ENCODE measurements around the gene IFNA5.

IFNA5 gene

GRCh38 chr9:21305213-21305612 is at the start of gene IFNA5:
Gene IFNA5, minus strand, starts transcription at chr9:21305313. Its CDS starts 57 bp downstream, at chr9:21305256.
- H3K27ac ChIP-seq = no peak within 1 kb of the TSS
- no peak within 1 kb of the TSS for H3K4me3 ChIP-seq (ENCODE audit: low read depth in 1 of 2, low read length in 1 of 2)
- H3K9me3 ChIP-seq = no peaks in the 10 kb centered on the region
- H3K36me3 ChIP-seq = no peaks in the 10 kb centered on the region
- H3K27me3 ChIP-seq = no peaks in the 10 kb centered on the region
- TF ChIP-seq CTCF (IDR thresholded peaks at IDR 0.05) = no peak
- no peaks in the 10 kb centered on the region for H3K4me1 ChIP-seq (ENCODE audit: control insufficient read depth in 1 of 2, insufficient read depth in 1 of 2, low read depth in 1 of 2, low read length in 1 of 2)

- Histone ChIP-seq H3K36me3 (no peaks in the 10 kb centered on the region), H3K27ac (no peak within 1 kb of the TSS), H3K27me3 (peaks cover 7% of the 10 kb centered on the region), H3K4me1 (ENCODE audit: control insufficient read depth in 1 of 2, insufficient read depth in 1 of 2, low read depth in 1 of 2, low read length in 1 of 2) (no peaks in the 10 kb centered on the region), H3K9me3 (no peaks in the 10 kb centered on the region), H3K4me3 (ENCODE audit: low read depth in 1 of 2, low read length in 1 of 2) (no peak within 1 kb of the TSS)
- no peak for TF ChIP-seq CTCF (IDR thresholded peaks at IDR 0.05)
These were observed 45.7 kb upstream of the IFNA5 start, which contains the start of gene IFNA6 for GRCh38 chr9:21350787-21351186. Gene IFNA6, minus strand, starts transcription at chr9:21350887. Its CDS starts 0 bp downstream, at chr9:21350887.

GRCh38 chr9:21348430-21348970 is 43.4 kb upstream of the IFNA5 start:
- no peak overlapping the region for H3K27ac ChIP-seq
- H3K4me1 ChIP-seq (ENCODE audit: control insufficient read depth in 1 of 2, insufficient read depth in 1 of 2, low read depth in 1 of 2, low read length in 1 of 2) = no peaks in the 10 kb centered on the region
- no peaks in the 10 kb centered on the region for H3K36me3 ChIP-seq
- H3K4me3 ChIP-seq (ENCODE audit: low read depth in 1 of 2, low read length in 1 of 2) = no peak overlapping the region
- peaks cover 7% of the 10 kb centered on the region for H3K27me3 ChIP-seq
- no peaks in the 10 kb centered on the region for H3K9me3 ChIP-seq
- no peak for TF ChIP-seq CTCF (IDR thresholded peaks at IDR 0.05)

- no peak overlapping the region for H3K4me3 ChIP-seq (ENCODE audit: low read depth in 1 of 2, low read length in 1 of 2)
- H3K9me3 ChIP-seq = no peaks in the 10 kb centered on the region
- no peak for TF ChIP-seq CTCF (IDR thresholded peaks at IDR 0.05)
- peaks cover 0 to 4% of the 10 kb centered on the region in 2 experiments for H3K4me1 ChIP-seq (ENCODE audit: control insufficient read depth in 1 of 2, insufficient read depth in 1 of 2, low read depth in 1 of 2, low read length in 1 of 2)
- no peaks in the 10 kb centered on the region for H3K36me3 ChIP-seq
- peaks cover 6% of the 10 kb centered on the region for H3K27me3 ChIP-seq
- no peak overlapping the region for H3K27ac ChIP-seq
These were observed 35.6 kb upstream of the IFNA5 start for GRCh38 chr9:21340735-21341134.

GRCh38 chr9:21336457-21336856 is 31.3 kb upstream of the IFNA5 start:
- TF ChIP-seq CTCF (IDR thresholded peaks at IDR 0.05) = no peak

More at GRCh38 chr9:21336457-21336856, 31.3 kb upstream of the IFNA5 start:
- Histone ChIP-seq H3K36me3 (peaks cover 6% of the 10 kb centered on the region), H3K27me3 (peaks cover 6% of the 10 kb centered on the region), H3K27ac (no peak overlapping the region), H3K4me3 (ENCODE audit: low read depth in 1 of 2, low read length in 1 of 2) (no peak overlapping the region), H3K4me1 (ENCODE audit: control insufficient read depth in 1 of 2, insufficient read depth in 1 of 2, low read depth in 1 of 2, low read length in 1 of 2) (peaks cover 35 to 37% of the 10 kb centered on the region in 2 experiments), H3K9me3 (no peaks in the 10 kb centered on the region)

All from neutrophil (primary cell).